OCI-LY1 (cell line): Measurements from ENCODE around the gene PGLYRP2.

Source experiments
- H2AFZ ChIP-seq: fragments of 200-600 bp; sonication (generic), shearing (Covaris generic); 2 replicates; pipeline ENCODE4 v1.6.0; 2014; ENCODE audit warnings: antibody characterized with exemption, mild to moderate bottlenecking, low read length
- H3F3A ChIP-seq: fragments of 200-600 bp; sonication (generic), shearing (Covaris generic); 2 replicates; pipeline ENCODE4 v1.6.0; 2014; ENCODE audit warnings: mild to moderate bottlenecking, antibody characterized with exemption, low read length, moderate library complexity; ENCODE audit not compliant: insufficient read depth
- H3K27ac ChIP-seq: fragments of 200-600 bp; sonication (generic); 2 replicates; pipeline ENCODE4 v1.5.1; 2014; ENCODE audit warnings: low read length, mixed run types, mild to moderate bottlenecking, low read depth; ENCODE audit not compliant: poor library complexity, severe bottlenecking
- H3K27me3 ChIP-seq: fragments of 200-600 bp; sonication (generic); 2 replicates; pipeline ENCODE4 v1.6.0; 2014; ENCODE audit warnings: antibody characterized with exemption, mild to moderate bottlenecking, low read length, moderate library complexity; ENCODE audit not compliant: insufficient read depth
- H3K36me3 ChIP-seq: fragments of 200-600 bp; sonication (generic); 2 replicates; pipeline ENCODE4 v1.6.1; 2014; ENCODE audit warnings: mild to moderate bottlenecking, antibody characterized with exemption, low read length, moderate library complexity, mixed read lengths; ENCODE audit not compliant: insufficient read depth
- H3K4me1 ChIP-seq: fragments of 200-600 bp; sonication (generic); 2 replicates; pipeline ENCODE4 v1.5.1; 2014; ENCODE audit warnings: mild to moderate bottlenecking, low read length, moderate library complexity; ENCODE audit not compliant: insufficient read depth, severe bottlenecking
- H3K4me2 ChIP-seq: fragments of 200-600 bp; sonication (generic), shearing (Covaris generic); 2 replicates; pipeline ENCODE4 v1.6.1; 2014; ENCODE audit warnings: low read length
- H3K4me3 ChIP-seq: fragments of 200-600 bp; sonication (generic); 2 replicates; pipeline ENCODE4 v1.5.1; 2014; ENCODE audit warnings: low read length, low read depth, mild to moderate bottlenecking, mixed read lengths; ENCODE audit not compliant: poor library complexity, severe bottlenecking
- H3K79me2 ChIP-seq: fragments of 200-600 bp; shearing (Covaris generic); 2 replicates; pipeline ENCODE4 v1.6.1; 2016; ENCODE audit warnings: mixed run types, low read length, mixed read lengths; ENCODE audit not compliant: insufficient read depth
- H3K9ac ChIP-seq: fragments of 200-600 bp; sonication (generic), shearing (Covaris generic); 2 replicates; pipeline ENCODE4 v1.6.1; 2014; ENCODE audit warnings: mild to moderate bottlenecking, low read length, mixed read lengths
- H3K9me2 ChIP-seq: fragments of 200-600 bp; sonication (generic), shearing (Covaris generic); 2 replicates; pipeline ENCODE4 v1.6.1; 2014; ENCODE audit warnings: low read depth, mild to moderate bottlenecking, low read length, mixed read lengths
- H3K9me3 ChIP-seq: fragments of 200-600 bp; shearing (Covaris generic); 2 replicates; pipeline ENCODE4 v1.6.1; 2014; ENCODE audit warnings: low read length, mixed read lengths
- H4K20me1 ChIP-seq: fragments of 200-600 bp; sonication (generic), shearing (Covaris generic); 2 replicates; pipeline ENCODE4 v1.6.0; 2016; ENCODE audit warnings: mild to moderate bottlenecking, low read length; ENCODE audit not compliant: insufficient read depth
- EZH2 ChIP-seq: fragments of 200-600 bp; sonication (generic), shearing (Covaris generic); IDR thresholded peaks from 2 replicates; pipeline ENCODE4 v1.8.0; 2017; ENCODE audit warnings: borderline replicate concordance, mixed run types, mild to moderate bottlenecking, antibody characterized with exemption, low read length, moderate library complexity, mixed read lengths
- TF ChIP-seq, protein P1 (sequence below): fragments of 200-600 bp; sonication (generic), shearing (Covaris generic); IDR thresholded peaks from 2 replicates; pipeline ENCODE4 v1.5.1; 2017; ENCODE audit warnings: mild to moderate bottlenecking, antibody characterized with exemption, low read length, moderate library complexity, mixed read lengths

PGLYRP2 gene

DNA sequence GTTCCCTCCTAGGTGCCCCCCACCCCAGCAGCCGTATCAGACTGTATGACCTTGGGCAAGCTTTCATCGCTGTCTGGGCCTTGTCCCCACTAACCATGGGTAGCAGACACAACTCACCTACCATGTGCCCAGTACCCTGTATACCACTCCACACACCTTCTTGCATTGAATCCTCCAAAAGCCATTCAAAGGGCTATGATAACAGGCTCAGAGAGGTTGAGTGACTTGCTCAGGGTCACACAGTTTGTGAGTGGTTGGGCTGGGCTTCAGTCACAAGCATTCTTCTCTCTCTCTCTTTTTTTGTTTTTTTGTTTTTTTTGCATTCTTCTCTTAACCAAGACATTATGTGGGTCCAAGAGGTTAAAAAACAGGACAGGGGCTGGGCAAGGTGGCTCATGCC is 17.6 kb downstream of the PGLYRP2 start:
- H3K36me3 ChIP-seq, result no peaks in the 10 kb centered on the region; the same call in 1 of the 2 replicates
- peaks cover 19% of the 10 kb centered on the region for H3K4me1 ChIP-seq
- H3K9ac ChIP-seq, result no peak overlapping the region
- H3K27ac ChIP-seq, result no peak overlapping the region
- no peaks in the 10 kb centered on the region for H4K20me1 ChIP-seq
- no peak overlapping the region for H2AFZ ChIP-seq
- no peaks in the 10 kb centered on the region for H3K9me3 ChIP-seq
- H3K4me3 ChIP-seq, result no peak overlapping the region
- no peaks in the 10 kb centered on the region for H3K79me2 ChIP-seq
- no peak overlapping the region for H3K4me2 ChIP-seq
- no peak for TF ChIP-seq EZH2
- TF ChIP-seq, protein P1, sequence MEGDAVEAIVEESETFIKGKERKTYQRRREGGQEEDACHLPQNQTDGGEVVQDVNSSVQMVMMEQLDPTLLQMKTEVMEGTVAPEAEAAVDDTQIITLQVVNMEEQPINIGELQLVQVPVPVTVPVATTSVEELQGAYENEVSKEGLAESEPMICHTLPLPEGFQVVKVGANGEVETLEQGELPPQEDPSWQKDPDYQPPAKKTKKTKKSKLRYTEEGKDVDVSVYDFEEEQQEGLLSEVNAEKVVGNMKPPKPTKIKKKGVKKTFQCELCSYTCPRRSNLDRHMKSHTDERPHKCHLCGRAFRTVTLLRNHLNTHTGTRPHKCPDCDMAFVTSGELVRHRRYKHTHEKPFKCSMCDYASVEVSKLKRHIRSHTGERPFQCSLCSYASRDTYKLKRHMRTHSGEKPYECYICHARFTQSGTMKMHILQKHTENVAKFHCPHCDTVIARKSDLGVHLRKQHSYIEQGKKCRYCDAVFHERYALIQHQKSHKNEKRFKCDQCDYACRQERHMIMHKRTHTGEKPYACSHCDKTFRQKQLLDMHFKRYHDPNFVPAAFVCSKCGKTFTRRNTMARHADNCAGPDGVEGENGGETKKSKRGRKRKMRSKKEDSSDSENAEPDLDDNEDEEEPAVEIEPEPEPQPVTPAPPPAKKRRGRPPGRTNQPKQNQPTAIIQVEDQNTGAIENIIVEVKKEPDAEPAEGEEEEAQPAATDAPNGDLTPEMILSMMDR, result no peak
- no peaks in the 10 kb centered on the region for H3F3A ChIP-seq
- H3K27me3 ChIP-seq, result no peaks in the 10 kb centered on the region
- no peaks in the 10 kb centered on the region for H3K9me2 ChIP-seq

DNA sequence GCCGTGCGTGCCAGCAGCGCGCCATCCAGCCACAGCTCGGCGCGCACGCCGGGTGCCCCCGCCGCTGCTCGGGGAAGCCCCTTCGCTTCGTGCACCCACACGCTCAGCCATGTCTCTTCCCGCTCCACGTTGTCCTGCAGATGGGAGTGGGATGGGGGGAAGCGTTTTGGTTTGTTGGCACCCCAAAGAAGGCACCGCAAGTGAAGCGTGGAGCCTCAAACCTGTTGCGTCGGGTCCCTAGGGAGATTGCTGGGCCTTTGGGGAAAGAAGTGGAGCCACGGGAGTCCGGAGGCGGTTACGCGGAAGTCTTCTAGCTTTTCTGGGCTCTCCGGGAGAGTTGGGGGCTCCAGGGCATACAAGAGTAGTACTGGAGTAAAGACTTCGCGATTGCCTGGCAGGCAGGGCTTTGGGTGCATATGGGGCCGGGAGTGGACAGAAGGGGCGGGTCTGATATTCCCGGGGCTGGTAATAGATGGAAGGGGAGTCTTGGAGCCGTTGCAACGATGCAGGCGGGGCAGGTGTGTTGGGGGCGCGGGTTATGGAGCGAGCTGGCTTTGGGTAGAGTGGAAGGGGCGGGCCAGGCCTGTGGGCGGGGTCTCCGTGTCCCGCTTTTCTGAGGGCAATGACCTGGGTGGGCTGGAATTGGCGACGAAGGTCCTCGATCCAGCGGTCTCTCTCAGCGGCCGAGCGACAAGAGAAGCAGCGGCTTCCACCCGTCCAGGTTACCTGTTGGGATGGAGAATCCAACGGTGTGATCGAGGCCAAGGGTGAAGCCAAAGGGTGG is 21.4 kb downstream of the PGLYRP2 start:
- H3F3A ChIP-seq, result no peaks in the 10 kb centered on the region
- H4K20me1 ChIP-seq, result no peaks in the 10 kb centered on the region
- H2AFZ ChIP-seq, result no peak overlapping the region
- H3K9me2 ChIP-seq, result no peaks in the 10 kb centered on the region
- no peaks in the 10 kb centered on the region for H3K9me3 ChIP-seq
- no peak overlapping the region for H3K9ac ChIP-seq
- TF ChIP-seq EZH2, result no peak
- TF ChIP-seq, protein P1, result no peak
- no peaks in the 10 kb centered on the region for H3K79me2 ChIP-seq
- no peaks in the 10 kb centered on the region for H3K27me3 ChIP-seq
- peaks cover 14% of the 10 kb centered on the region for H3K36me3 ChIP-seq
- no peak overlapping the region for H3K4me2 ChIP-seq
- H3K4me1 ChIP-seq, result no peaks in the 10 kb centered on the region
- H3K27ac ChIP-seq, result no peak overlapping the region
- no peak overlapping the region for H3K4me3 ChIP-seq

DNA sequence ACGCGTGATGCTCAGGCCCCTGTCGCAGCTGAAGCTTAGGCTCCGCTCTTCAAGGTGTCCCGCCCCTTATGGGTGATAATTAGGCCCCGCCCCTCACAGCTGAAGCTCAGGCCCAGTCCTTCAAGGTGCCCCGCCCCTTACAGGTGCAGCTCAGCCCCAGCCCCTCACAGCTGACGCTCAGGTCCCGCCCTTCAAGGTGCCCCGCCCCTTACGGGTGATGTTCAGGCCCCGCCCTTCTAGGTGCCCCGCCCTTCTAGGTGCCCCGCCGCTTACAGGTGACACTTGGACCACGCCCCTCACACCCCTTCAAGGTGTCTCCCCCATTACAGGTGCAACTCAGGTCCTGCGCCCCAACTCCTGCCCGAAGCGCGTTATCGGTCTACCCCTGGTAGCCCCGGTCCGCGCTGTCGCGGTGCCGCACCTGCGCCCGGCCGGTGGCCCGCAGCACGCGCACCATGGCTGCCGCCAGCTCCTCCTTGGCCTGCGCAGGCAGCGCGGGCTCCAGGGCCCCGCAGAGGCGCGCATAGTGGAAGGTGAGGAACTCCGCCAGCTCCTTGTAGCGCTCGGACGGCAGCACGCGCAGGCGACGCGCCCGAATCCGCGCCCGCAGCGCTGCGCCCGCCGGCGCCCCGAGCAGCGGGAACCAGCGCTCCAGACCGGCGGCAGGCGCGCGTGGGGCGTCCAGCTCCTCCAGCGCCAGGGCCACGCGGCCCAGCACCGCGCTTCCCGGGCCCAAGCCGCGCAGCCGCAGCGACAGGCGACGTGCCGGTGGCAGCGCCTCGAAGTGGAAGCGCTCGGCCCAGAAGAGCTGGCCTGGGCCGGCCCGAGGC is 22.2 kb downstream of the PGLYRP2 start:
- Histone ChIP-seq H2AFZ (no peak overlapping the region), H3K27me3 (no peaks in the 10 kb centered on the region), H3K9ac (no peak overlapping the region), H3K36me3 (peaks cover 18% of the 10 kb centered on the region), H3K27ac (no peak overlapping the region), H3K4me1 (no peaks in the 10 kb centered on the region), H3F3A (no peaks in the 10 kb centered on the region), H3K4me3 (no peak overlapping the region), H3K9me2 (no peaks in the 10 kb centered on the region), H4K20me1 (no peaks in the 10 kb centered on the region), H3K4me2 (no peak overlapping the region), H3K79me2 (no peaks in the 10 kb centered on the region), H3K9me3 (no peaks in the 10 kb centered on the region)
- TF ChIP-seq, protein P1, result no peak
- TF ChIP-seq EZH2, result no peak
